Erythroblast (primary cell): ENCODE data around the gene STON1.

ENCODE experiments used
- GATA1 ChIP-seq: IDR thresholded peaks from 2 replicates; pipeline ENCODE4 v1.6.1; 2011; ENCODE audit warnings: low read depth, mild to moderate bottlenecking, control low read depth, low read length, moderate library complexity
- POLR2A ChIP-seq: IDR thresholded peaks from 2 replicates; pipeline ENCODE4 v1.6.1; 2011; ENCODE audit warnings: mild to moderate bottlenecking, low read length

- TF ChIP-seq POLR2A (no peak), GATA1 (no peak)
These were observed 18.0 kb upstream of the STON1 start for GRCh38 chr2:48511849-48512470.
